HG02759 (cell line): ENCODE measurements around the gene ISY1.
"Not testable (repeated sequence)": the region's sequence is repeated elsewhere in the genome, so short reads cannot be mapped to it uniquely, and the experiment has no call there.

Experiments
- ATAC-seq: cut with Tn5 transposase; IDR thresholded peaks from one replicate; pipeline ENCODE4 v1.9.1; 2021; ENCODE audit warnings: mild to moderate bottlenecking, moderate library complexity; ENCODE audit not compliant: unreplicated experiment

The ISY1 gene

GRCh38 chr3:129121016-129121791 is 39.7 kb downstream of the ISY1 start:
- no peak for ATAC-seq

- peak; percentile 64 for ATAC-seq
Observed at GRCh38 chr3:129120254-129121004, 40.4 kb downstream of the ISY1 start.

GRCh38 chr3:129119365-129120100 is 41.3 kb downstream of the ISY1 start:
- ATAC-seq, result no peak

GRCh38 chr3:129118745-129119144 is 42.1 kb downstream of the ISY1 start:
- ATAC-seq, result no peak

GRCh38 chr3:129117134-129117533 is 43.7 kb downstream of the ISY1 start:
- no peak for ATAC-seq

GRCh38 chr3:129116482-129116946 is 44.3 kb downstream of the ISY1 start:
- ATAC-seq, result no peak

GRCh38 chr3:129114455-129114854 is 46.4 kb downstream of the ISY1 start:
- no peak for ATAC-seq

- no peak for ATAC-seq
Observed at GRCh38 chr3:129112308-129113052, 48.4 kb downstream of the ISY1 start.

GRCh38 chr3:129111076-129111780 is 49.6 kb downstream of the ISY1 start:
- ATAC-seq, result not testable (repeated sequence)

GRCh38 chr3:129107793-129108192 is 53.1 kb downstream of the ISY1 start:
- ATAC-seq, result no peak

- no peak for ATAC-seq
Observed at GRCh38 chr3:129106866-129107565, 53.8 kb downstream of the ISY1 start.

- ATAC-seq, result no peak
Observed at GRCh38 chr3:129106320-129106719, 54.5 kb downstream of the ISY1 start.

- ATAC-seq, result no peak
Observed at GRCh38 chr3:129105862-129106261, 55.0 kb downstream of the ISY1 start.

- ATAC-seq, result no peak
Observed at GRCh38 chr3:129104498-129105079, 56.3 kb downstream of the ISY1 start.

- no peak for ATAC-seq
Observed at GRCh38 chr3:129104051-129104450, 56.8 kb downstream of the ISY1 start.

- no peak for ATAC-seq
Observed at GRCh38 chr3:129103296-129103695, 57.6 kb downstream of the ISY1 start.

GRCh38 chr3:129101370-129102138 is 59.3 kb downstream of the ISY1 start:
- ATAC-seq, result no peak

GRCh38 chr3:129100274-129100673 is 60.6 kb downstream of the ISY1 start:
- no peak for ATAC-seq
